ENCODE measurements around the gene PIN4.

PIN4 gene

GRCh38 chrX:72181178-72182125 is at the start of gene PIN4:
Gene PIN4 (plus strand): TSS chrX:72181757. CDS start chrX:72181786, 29 bp downstream.
- peaks cover 12% of the 10 kb centered on the region for H3K4me1 Mint-ChIP-seq (ENCODE audit: low read depth)
- no peaks in the 10 kb centered on the region for H3K36me3 Mint-ChIP-seq
- no peak within 1 kb of the TSS for H3K4me3 Mint-ChIP-seq
- H3K27me3 Mint-ChIP-seq = no peaks in the 10 kb centered on the region
- H3K27ac Mint-ChIP-seq = no peak within 1 kb of the TSS
- no peaks in the 10 kb centered on the region for H3K9me3 Mint-ChIP-seq (ENCODE audit: low read depth)

- H3K36me3 Mint-ChIP-seq = no peaks in the 10 kb centered on the region
- H3K9me3 Mint-ChIP-seq (ENCODE audit: low read depth) = no peaks in the 10 kb centered on the region
- H3K27ac Mint-ChIP-seq = no peak overlapping the region
- H3K4me3 Mint-ChIP-seq = no peak overlapping the region
- H3K4me1 Mint-ChIP-seq (ENCODE audit: low read depth) = peaks cover 6% of the 10 kb centered on the region
- H3K27me3 Mint-ChIP-seq = peaks cover 5% of the 10 kb centered on the region
These were observed 49.1 kb upstream of the PIN4 start for GRCh38 chrX:72132456-72132855.

GRCh38 chrX:72133851-72134546 is 47.6 kb upstream of the PIN4 start:
- no peak overlapping the region for H3K4me3 Mint-ChIP-seq
- H3K27me3 Mint-ChIP-seq = peaks cover 5% of the 10 kb centered on the region
- H3K36me3 Mint-ChIP-seq = no peaks in the 10 kb centered on the region
- no peaks in the 10 kb centered on the region for H3K9me3 Mint-ChIP-seq (ENCODE audit: low read depth)
- peaks cover 6% of the 10 kb centered on the region for H3K4me1 Mint-ChIP-seq (ENCODE audit: low read depth)
- H3K27ac Mint-ChIP-seq = no peak overlapping the region

- no peak overlapping the region for H3K27ac Mint-ChIP-seq
- H3K4me1 Mint-ChIP-seq (ENCODE audit: low read depth) = peaks cover 6% of the 10 kb centered on the region
- H3K9me3 Mint-ChIP-seq (ENCODE audit: low read depth) = no peaks in the 10 kb centered on the region
- H3K27me3 Mint-ChIP-seq = peaks cover 5% of the 10 kb centered on the region
- peaks cover 6% of the 10 kb centered on the region for H3K36me3 Mint-ChIP-seq
- no peak overlapping the region for H3K4me3 Mint-ChIP-seq
These were observed 43.6 kb upstream of the PIN4 start for GRCh38 chrX:72137846-72138495.

GRCh38 chrX:72139538-72139937 is 42.0 kb upstream of the PIN4 start:
- no peak overlapping the region for H3K4me3 Mint-ChIP-seq
- H3K36me3 Mint-ChIP-seq = peaks cover 6% of the 10 kb centered on the region
- no peaks in the 10 kb centered on the region for H3K9me3 Mint-ChIP-seq (ENCODE audit: low read depth)
- no peak overlapping the region for H3K27ac Mint-ChIP-seq
- H3K27me3 Mint-ChIP-seq = peaks cover 2% of the 10 kb centered on the region
- H3K4me1 Mint-ChIP-seq (ENCODE audit: low read depth) = peaks cover 16% of the 10 kb centered on the region

GRCh38 chrX:72141372-72142004 is 40.1 kb upstream of the PIN4 start:
- H3K27me3 Mint-ChIP-seq = peaks cover 2% of the 10 kb centered on the region
- peaks cover 6% of the 10 kb centered on the region for H3K36me3 Mint-ChIP-seq
- no peak overlapping the region for H3K27ac Mint-ChIP-seq
- no peaks in the 10 kb centered on the region for H3K9me3 Mint-ChIP-seq (ENCODE audit: low read depth)
- H3K4me1 Mint-ChIP-seq (ENCODE audit: low read depth) = peaks cover 17% of the 10 kb centered on the region
- H3K4me3 Mint-ChIP-seq = no peak overlapping the region

- Mint-ChIP-seq H3K27ac (no peak overlapping the region), H3K27me3 (peaks cover 2% of the 10 kb centered on the region), H3K4me3 (no peak overlapping the region), H3K4me1 (ENCODE audit: low read depth) (peaks cover 17% of the 10 kb centered on the region), H3K9me3 (ENCODE audit: low read depth) (no peaks in the 10 kb centered on the region), H3K36me3 (peaks cover 6% of the 10 kb centered on the region)
These were observed 39.3 kb upstream of the PIN4 start for GRCh38 chrX:72142094-72142793.

- Mint-ChIP-seq H3K9me3 (ENCODE audit: low read depth) (no peaks in the 10 kb centered on the region), H3K27me3 (peaks cover 2% of the 10 kb centered on the region), H3K27ac (no peak overlapping the region), H3K4me1 (ENCODE audit: low read depth) (peaks cover 17% of the 10 kb centered on the region), H3K36me3 (peaks cover 6% of the 10 kb centered on the region), H3K4me3 (no peak overlapping the region)
These were observed 38.6 kb upstream of the PIN4 start for GRCh38 chrX:72142794-72143608.

- Mint-ChIP-seq H3K27me3 (peaks cover 2% of the 10 kb centered on the region), H3K9me3 (ENCODE audit: low read depth) (no peaks in the 10 kb centered on the region), H3K4me1 (ENCODE audit: low read depth) (peaks cover 17% of the 10 kb centered on the region), H3K36me3 (peaks cover 6% of the 10 kb centered on the region), H3K4me3 (no peak overlapping the region), H3K27ac (no peak overlapping the region)
These were observed 38.0 kb upstream of the PIN4 start for GRCh38 chrX:72143609-72143907.

GRCh38 chrX:72145181-72145580 is 36.4 kb upstream of the PIN4 start:
- no peaks in the 10 kb centered on the region for H3K9me3 Mint-ChIP-seq (ENCODE audit: low read depth)
- H3K27ac Mint-ChIP-seq = no peak overlapping the region
- peaks cover 17% of the 10 kb centered on the region for H3K4me1 Mint-ChIP-seq (ENCODE audit: low read depth)
- H3K36me3 Mint-ChIP-seq = peaks cover 4% of the 10 kb centered on the region
- H3K27me3 Mint-ChIP-seq = peaks cover 2% of the 10 kb centered on the region
- no peak overlapping the region for H3K4me3 Mint-ChIP-seq

GRCh38 chrX:72146527-72146926 is 35.0 kb upstream of the PIN4 start:
- Mint-ChIP-seq H3K36me3 (no peaks in the 10 kb centered on the region), H3K9me3 (ENCODE audit: low read depth) (no peaks in the 10 kb centered on the region), H3K4me1 (ENCODE audit: low read depth) (peaks cover 13% of the 10 kb centered on the region), H3K27me3 (no peaks in the 10 kb centered on the region), H3K27ac (no peak overlapping the region), H3K4me3 (no peak overlapping the region)

GRCh38 chrX:72158773-72159172 is 22.8 kb upstream of the PIN4 start:
- Mint-ChIP-seq H3K36me3 (no peaks in the 10 kb centered on the region), H3K27ac (no peak overlapping the region), H3K27me3 (peaks cover 1% of the 10 kb centered on the region), H3K4me1 (ENCODE audit: low read depth) (no peaks in the 10 kb centered on the region), H3K4me3 (no peak overlapping the region), H3K9me3 (ENCODE audit: low read depth) (no peaks in the 10 kb centered on the region)

- Mint-ChIP-seq H3K27ac (no peak overlapping the region), H3K36me3 (no peaks in the 10 kb centered on the region), H3K9me3 (ENCODE audit: low read depth) (no peaks in the 10 kb centered on the region), H3K27me3 (peaks cover 1% of the 10 kb centered on the region), H3K4me1 (ENCODE audit: low read depth) (no peaks in the 10 kb centered on the region), H3K4me3 (no peak overlapping the region)
These were observed 21.8 kb upstream of the PIN4 start for GRCh38 chrX:72159769-72160168.

GRCh38 chrX:72165551-72165950 is 16.0 kb upstream of the PIN4 start:
- no peak overlapping the region for H3K4me3 Mint-ChIP-seq
- H3K27me3 Mint-ChIP-seq = no peaks in the 10 kb centered on the region
- H3K27ac Mint-ChIP-seq = no peak overlapping the region
- H3K36me3 Mint-ChIP-seq = no peaks in the 10 kb centered on the region
- no peaks in the 10 kb centered on the region for H3K9me3 Mint-ChIP-seq (ENCODE audit: low read depth)
- peaks cover 3% of the 10 kb centered on the region for H3K4me1 Mint-ChIP-seq (ENCODE audit: low read depth)
